Mammary epithelial cell (primary cell): ENCODE results near the gene MAN2C1.

Source experiments
- CTCF ChIP-seq, 2 donors: IDR thresholded peaks in 1 of 2; conservative IDR thresholded peaks in 1 of 2; 2 replicates each; pipeline ENCODE4 v1.5.1; 2011 to 2012; ENCODE audit warnings: inconsistent platforms in 2 of 2, low read length in 2 of 2, mild to moderate bottlenecking in 2 of 2, control low read depth in 1 of 2, low read depth in 1 of 2; ENCODE audit not compliant: insufficient read depth in 1 of 2; ENCODE audit errors: extremely low read depth in 1 of 2
- EZH2 ChIP-seq: IDR thresholded peaks from 2 replicates; pipeline ENCODE4 v1.6.1; 2012; ENCODE audit warnings: low read length, inconsistent platforms, borderline replicate concordance

- no peak for TF ChIP-seq CTCF (conservative IDR thresholded peaks at IDR 0.05 in 1 of 2, IDR thresholded peaks at IDR 0.05 in 1 of 2; ENCODE audit: extremely low read depth in 1 of 2, insufficient read depth in 1 of 2, low read depth in 1 of 2, low read length in 2 of 2)
- TF ChIP-seq EZH2: no peak
Observed at GRCh38 chr15:75348562-75349350, 19.7 kb downstream of the MAN2C1 start.
